GM12801 (cell line): ENCODE data around the gene ALPI.

Experiments
- CTCF ChIP-seq: IDR thresholded peaks from one replicate; pipeline ENCODE4 v1.5.1; 2011; ENCODE audit warnings: control low read depth; ENCODE audit not compliant: insufficient read length; ENCODE audit errors: extremely low read depth

The ALPI gene

GRCh38 chr2:232455426-232456255, at the start of gene ALPI:
Gene ALPI (plus strand): TSS chr2:232456153. CDS start chr2:232456200, 47 bp downstream.
- TF ChIP-seq CTCF, result no peak

GRCh38 chr2:232406556-232407310, 49.2 kb upstream of the ALPI start, which contains the start of gene ALPG:
Gene ALPG (plus strand): TSS chr2:232406844. CDS start chr2:232406895, 51 bp downstream.
- TF ChIP-seq CTCF, result no peak

- TF ChIP-seq CTCF, result no peak
Measured at GRCh38 chr2:232410238-232410900, 45.6 kb upstream of the ALPI start.

- no peak for TF ChIP-seq CTCF
Measured at GRCh38 chr2:232411901-232412629, 43.9 kb upstream of the ALPI start.

- TF ChIP-seq CTCF, result no peak
Measured at GRCh38 chr2:232412986-232413385, 43.0 kb upstream of the ALPI start.

GRCh38 chr2:232415138-232415690, 40.7 kb upstream of the ALPI start:
- TF ChIP-seq CTCF, result no peak
